HepG2 (cell line): ENCODE data around the gene FTCD. TPM values are rescaled to one million over a fixed set of nuclear protein-coding genes. Genes with fewer than 3 reads are reported as not detected.

Source experiments
- ATAC-seq: fragments of 200-7000 bp; cut with Tn5 transposase; 3 replicates; pipeline ENCODE4 v1.9.1; 2020; ENCODE audit warnings: mild to moderate bottlenecking, moderate library complexity
- BruUV-seq: library from RNA; stranded (reverse); fragments of 400-500 nt; replicated peaks from 2 replicates; lab custom pipeline; 2021; lab: Mats Ljungman, UMichigan
- CTCF ChIA-PET: fragments of 300-600 bp; formaldehyde crosslinking; extraction: SDS; loops from one replicate; lab custom pipeline; 2021; ENCODE audit warnings: low total read pairs, inconsistent platforms, low intra/inter-chr PET ratio; lab: Yijun Ruan, JAX
- POLR2A ChIA-PET: fragments of 350-600 bp; sonication (Branson Sonifier 250); formaldehyde crosslinking; loops from one replicate; lab custom pipeline; 2020; ENCODE audit warnings: antibody characterized with exemption, inconsistent platforms; lab: Yijun Ruan, JAX
- DNase-seq: peaks from one replicate; pipeline ENCODE4 v3.0.0-alpha.2; 2015; ENCODE audit warnings: low spot score
- FAIRE-seq: peaks from 3 replicates; lab custom pipeline; 2011; peaks lifted over from hg19 to GRCh38; lab: Jason Lieb, UNC
- H2AFZ ChIP-seq: one replicate; pipeline ENCODE4 v1.6.1; 2011; ENCODE audit warnings: low read length, inconsistent platforms
- H3K27ac ChIP-seq: fragments of 300-600 bp; 3 replicates; pipeline ENCODE4 v1.8.0; 2011; ENCODE audit warnings: mixed run types, mild to moderate bottlenecking, mixed read lengths, low read length, inconsistent platforms; ENCODE audit not compliant: insufficient read depth; ENCODE audit errors: extremely low read length
- H3K27me3 ChIP-seq, 2 experiments: fragments of 200-600 bp in 1 of 2; 2 replicates in 1 of 2; 3 replicates in 1 of 2; pipeline versions ENCODE4 v1.6.0 to v1.8.0; 2011; ENCODE audit warnings: low read length in 2 of 2, mild to moderate bottlenecking in 2 of 2, moderate library complexity in 2 of 2, inconsistent platforms in 1 of 2; ENCODE audit not compliant: insufficient read depth in 2 of 2, control insufficient read depth in 1 of 2
- H3K36me3 ChIP-seq, 2 experiments: fragments of 200-600 bp in 1 of 2; replicated peaks in 1 of 2; 2 replicates in 1 of 2; 3 replicates in 1 of 2; pipeline versions ENCODE4 v1.5.1 to v1.8.0; 2011; ENCODE audit warnings: low read length in 2 of 2, inconsistent platforms in 1 of 2; ENCODE audit not compliant: insufficient read depth in 2 of 2, control insufficient read depth in 1 of 2
- H3K4me1 ChIP-seq: 2 replicates; pipeline ENCODE4 v1.5.1; 2012; ENCODE audit warnings: low read length, inconsistent platforms; ENCODE audit not compliant: insufficient read depth
- H3K4me2 ChIP-seq: 2 replicates; pipeline ENCODE4 v1.6.0; 2011; ENCODE audit warnings: low read depth, low read length, inconsistent platforms
- H3K4me3 ChIP-seq, 3 experiments: fragments of 200-600 bp in 1 of 3; sonication (generic), shearing (Covaris generic) in 1 of 3; replicated peaks in 1 of 3; 2 replicates each; pipeline ENCODE4 v1.5.1; 2011 to 2016; ENCODE audit warnings: low read length in 3 of 3, inconsistent platforms in 2 of 3, low read depth in 2 of 3, mild to moderate bottlenecking in 2 of 3, control low read depth in 1 of 3, mixed read lengths in 1 of 3; ENCODE audit not compliant: insufficient read depth in 1 of 3
- H3K79me2 ChIP-seq: one replicate; pipeline ENCODE4 v1.6.1; 2011; ENCODE audit warnings: low read length, inconsistent platforms; ENCODE audit not compliant: insufficient read depth
- H3K9ac ChIP-seq: 2 replicates; pipeline ENCODE4 v1.6.0; 2011; ENCODE audit warnings: mild to moderate bottlenecking, low read depth, low read length, inconsistent platforms; ENCODE audit not compliant: insufficient read depth
- H3K9me3 ChIP-seq: 2 replicates; pipeline ENCODE4 v1.5.1; 2012; ENCODE audit warnings: mild to moderate bottlenecking, low read length
- H4K20me1 ChIP-seq: 2 replicates; pipeline ENCODE4 v1.6.0; 2011; ENCODE audit warnings: inconsistent platforms, mild to moderate bottlenecking, low read length, moderate library complexity; ENCODE audit not compliant: insufficient read depth
- BRCA1 ChIP-seq: sonication (generic); formaldehyde crosslinking; IDR thresholded peaks from 2 replicates; pipeline ENCODE4 v1.4.0; 2020; ENCODE audit warnings: missing genetic modification reagents
- GABPB1 ChIP-seq: IDR thresholded peaks from 2 replicates; pipeline ENCODE4 v1.6.1; 2016; ENCODE audit warnings: mild to moderate bottlenecking, missing genetic modification reagents, moderate library complexity, missing compliant biosample characterization
- RCOR2 ChIP-seq: IDR thresholded peaks from 2 replicates; pipeline ENCODE4 v1.6.1; 2016; ENCODE audit warnings: missing biosample characterization, missing genetic modification reagents
- RERE ChIP-seq: IDR thresholded peaks from 2 replicates; pipeline ENCODE4 v1.6.1; 2016; ENCODE audit warnings: low read depth, missing genetic modification reagents, missing compliant biosample characterization
- SALL1 ChIP-seq: sonication (generic); formaldehyde crosslinking; IDR thresholded peaks from 2 replicates; pipeline ENCODE4 v1.8.0; 2022; ENCODE audit warnings: mild to moderate bottlenecking, missing genetic modification reagents
- TERF1 ChIP-seq: sonication (generic); formaldehyde crosslinking; IDR thresholded peaks from 2 replicates; pipeline ENCODE4 v1.8.0; 2022; ENCODE audit warnings: mild to moderate bottlenecking, missing genetic modification reagents, moderate library complexity
- ZFP62 ChIP-seq: sonication (generic); formaldehyde crosslinking; IDR thresholded peaks from 2 replicates; pipeline ENCODE4 v1.4.0; 2020; ENCODE audit warnings: missing genetic modification reagents
- ZGPAT ChIP-seq: IDR thresholded peaks from 2 replicates; pipeline ENCODE4 v1.6.1; 2016; ENCODE audit warnings: mild to moderate bottlenecking
- ZNF275 ChIP-seq: sonication (generic); formaldehyde crosslinking; IDR thresholded peaks from 2 replicates; pipeline ENCODE4 v1.8.0; 2022; ENCODE audit warnings: missing genetic modification reagents, mild to moderate bottlenecking, inconsistent platforms, borderline replicate concordance
- ZNF329 ChIP-seq: sonication (generic); formaldehyde crosslinking; IDR thresholded peaks from 2 replicates; pipeline ENCODE4 v1.9.0; 2021; ENCODE audit warnings: low read depth, mild to moderate bottlenecking, missing genetic modification reagents
- ZNF552 ChIP-seq: sonication (generic); formaldehyde crosslinking; IDR thresholded peaks from 2 replicates; pipeline ENCODE4 v1.9.0; 2022; ENCODE audit warnings: missing genetic modification reagents, mild to moderate bottlenecking, borderline replicate concordance
- ZNF644 ChIP-seq: IDR thresholded peaks from 2 replicates; pipeline ENCODE4 v1.6.1; 2016; ENCODE audit warnings: low read depth
- ZNF703 ChIP-seq: sonication (generic); formaldehyde crosslinking; IDR thresholded peaks from 2 replicates; pipeline ENCODE4 v1.5.1; 2020; ENCODE audit warnings: missing genetic modification reagents, mild to moderate bottlenecking, moderate library complexity, borderline replicate concordance
- ZNF788 ChIP-seq: sonication (generic); formaldehyde crosslinking; IDR thresholded peaks from 2 replicates; pipeline ENCODE4 v1.5.0; 2020; ENCODE audit warnings: mild to moderate bottlenecking, missing genetic modification reagents, borderline replicate concordance
- ZSCAN20 ChIP-seq: sonication (generic); formaldehyde crosslinking; IDR thresholded peaks from 2 replicates; pipeline ENCODE4 v1.4.0; 2020; ENCODE audit warnings: missing genetic modification reagents, mild to moderate bottlenecking, borderline replicate concordance
- WGBS: methylation state at CpG from one replicate; pipeline ENCODE4 v1.1.6; 2017; ENCODE audit warnings: low lambda C conversion rate; 5-methylcytosine and 5-hydroxymethylcytosine counted together
- in situ Hi-C: cut with HindIII; loops from 2 replicates; pipeline ENCODE4 v1.10.0; 2017; ENCODE audit warnings: low pct_unique_long_range_greater_than_20kb; ENCODE audit not compliant: extremely low pct_ligation_motif_present
- intact Hi-C: fragments of 100-400 bp; cut with micrococcal nuclease; formaldehyde crosslinking; loops from one replicate; pipeline ENCODE4 v1.10.0; 2022; ENCODE audit not compliant: unreplicated experiment
- polyA plus RNA-seq, 8 experiments: library from polyadenylated mRNA; depleted of rRNA in 3 of 8; stranded (reverse) in 7 of 8; unstranded in 1 of 8; fragments of >200 nt; fragmentation: Illumina TruSeq in 4 of 8; extraction: Trizol in 4 of 8; gene quantifications; 2 replicates each; pipeline versions ENCODE4 v1.2.1 to v1.2.3, GENCODE V29; 2011 to 2016; ENCODE audit warnings: low read depth in 4 of 8, missing spikeins in 1 of 8, mixed read lengths in 1 of 8; ENCODE audit not compliant: insufficient read depth in 1 of 8
- total RNA-seq, 5 experiments: library from RNA; depleted of rRNA; stranded (reverse); fragments of >200 nt; fragmentation: Illumina TruSeq; extraction: Trizol; gene quantifications; 2 replicates each; pipeline ENCODE4 v1.2.3, GENCODE V29; 2016; ENCODE audit warnings: low read depth in 1 of 5

Gene FTCD
- total and polyA plus RNA-seq, 2 of the 13 experiments (the other 11 are each of a cell fraction or from before 2014, with no cell fraction given) = 75.7 to 105 TPM

GRCh38 chr21:46171996-46172862 is 16.9 kb upstream of the FTCD start:
- intact Hi-C loops (no loop called here), in situ Hi-C loops (no loop called here)
- H3K4me3 ChIP-seq = no peak overlapping the region
- DNase-seq (no peak), FAIRE-seq (no peak), ATAC-seq (no peak; the same call in 2 of the 3 replicates)
- H3K27ac ChIP-seq = no peak overlapping the region
- no peak overlapping the region for H3K9ac ChIP-seq
- H3K4me2 ChIP-seq = no peak overlapping the region
- ChIA-PET CTCF (no interaction called here), POLR2A (no interaction called here)
- H3K4me1 ChIP-seq = no peaks in the 10 kb centered on the region
- 70% methylated on average over 21 of the region's 21 CpGs for WGBS
- no peaks in the 10 kb centered on the region for H3K79me2 ChIP-seq
- no peaks in the 10 kb centered on the region for H3K9me3 ChIP-seq
- H2AFZ ChIP-seq = no peak overlapping the region
- BruUV-seq = no TSS peak
- no peaks in the 10 kb centered on the region; a peak in 1 of 5 replicates for H3K27me3 ChIP-seq
- no peaks in the 10 kb centered on the region for H3K36me3 ChIP-seq
- no peaks in the 10 kb centered on the region for H4K20me1 ChIP-seq
- no peak for TF ChIP-seq RCOR2 (CRISPR knock-in tag)
- TF ChIP-seq ZNF329 (CRISPR knock-in tag) = no peak
- TF ChIP-seq ZNF275 (CRISPR knock-in tag) = no peak
- no peak for TF ChIP-seq ZNF788 (CRISPR knock-in tag)
- no peak for TF ChIP-seq ZNF552
- TF ChIP-seq RERE (CRISPR knock-in tag) = no peak
- TF ChIP-seq ZGPAT = no peak
- TF ChIP-seq ZFP62 (CRISPR knock-in tag) = no peak
- TF ChIP-seq GABPB1 (CRISPR knock-in tag) = no peak
- TF ChIP-seq ZNF703 (CRISPR knock-in tag) = no peak
- no peak for TF ChIP-seq ZSCAN20 (CRISPR knock-in tag)
- TF ChIP-seq ZNF644 = no peak
- TF ChIP-seq BRCA1 (CRISPR knock-in tag) = no peak
- no peak for TF ChIP-seq SALL1
- no peak for TF ChIP-seq TERF1 (CRISPR knock-in tag)
